Measurements from ENCODE around the gene GPRC5D. TPM values are rescaled to one million over a fixed set of nuclear protein-coding genes. Genes with fewer than 3 reads are reported as not detected.

Gene GPRC5D
- total and polyA plus RNA-seq, 3 donors from 2014 or later = 0.68 to 5.5 (median 4.0) TPM

DNA sequence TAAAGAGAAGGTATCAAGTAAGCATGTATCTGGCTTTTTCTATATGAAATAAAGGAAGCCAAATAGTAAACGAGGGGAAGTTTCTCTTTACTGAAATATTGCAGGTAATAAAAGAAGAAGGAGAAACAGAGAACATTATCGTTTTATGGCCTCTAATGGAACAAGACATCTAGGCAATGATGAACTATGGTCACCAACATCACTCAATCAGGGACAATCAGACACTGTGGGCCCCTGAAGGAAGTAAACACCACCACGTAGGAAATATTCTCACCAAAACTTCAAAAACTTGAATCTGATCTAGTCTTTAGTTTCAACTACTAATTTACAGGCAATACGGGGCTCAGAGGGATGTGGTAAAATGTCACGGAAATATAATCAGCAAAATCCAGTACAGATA, 32.2 kb upstream of the GPRC5D start:
- intact Hi-C loops (cut with DNase I; ENCODE audit: low total_unique reads) = loop anchor here (10.0 kb wide), 1 partner anchor 69 kb away; no protein-coding TSS in a partner anchor
- Histone ChIP-seq H3K4me3 (no peak overlapping the region), H3K9me3 (no peaks in the 10 kb centered on the region), H3K27ac (no peak overlapping the region), H3K27me3 (no peaks in the 10 kb centered on the region), H3K4me1 (no peaks in the 10 kb centered on the region), H3K36me3 (ENCODE audit: low read depth, missing control alignments) (no peaks in the 10 kb centered on the region)
- TF ChIP-seq, protein P1, sequence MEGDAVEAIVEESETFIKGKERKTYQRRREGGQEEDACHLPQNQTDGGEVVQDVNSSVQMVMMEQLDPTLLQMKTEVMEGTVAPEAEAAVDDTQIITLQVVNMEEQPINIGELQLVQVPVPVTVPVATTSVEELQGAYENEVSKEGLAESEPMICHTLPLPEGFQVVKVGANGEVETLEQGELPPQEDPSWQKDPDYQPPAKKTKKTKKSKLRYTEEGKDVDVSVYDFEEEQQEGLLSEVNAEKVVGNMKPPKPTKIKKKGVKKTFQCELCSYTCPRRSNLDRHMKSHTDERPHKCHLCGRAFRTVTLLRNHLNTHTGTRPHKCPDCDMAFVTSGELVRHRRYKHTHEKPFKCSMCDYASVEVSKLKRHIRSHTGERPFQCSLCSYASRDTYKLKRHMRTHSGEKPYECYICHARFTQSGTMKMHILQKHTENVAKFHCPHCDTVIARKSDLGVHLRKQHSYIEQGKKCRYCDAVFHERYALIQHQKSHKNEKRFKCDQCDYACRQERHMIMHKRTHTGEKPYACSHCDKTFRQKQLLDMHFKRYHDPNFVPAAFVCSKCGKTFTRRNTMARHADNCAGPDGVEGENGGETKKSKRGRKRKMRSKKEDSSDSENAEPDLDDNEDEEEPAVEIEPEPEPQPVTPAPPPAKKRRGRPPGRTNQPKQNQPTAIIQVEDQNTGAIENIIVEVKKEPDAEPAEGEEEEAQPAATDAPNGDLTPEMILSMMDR (IDR thresholded peaks at IDR 0.05) = no peak
- TF ChIP-seq POLR2A (IDR thresholded peaks at IDR 0.05) = no peak
- WGBS, 2 donors = 89 to 90% methylated on average over 5 of the region's 5 CpGs
- DNase-seq = no peak

DNA sequence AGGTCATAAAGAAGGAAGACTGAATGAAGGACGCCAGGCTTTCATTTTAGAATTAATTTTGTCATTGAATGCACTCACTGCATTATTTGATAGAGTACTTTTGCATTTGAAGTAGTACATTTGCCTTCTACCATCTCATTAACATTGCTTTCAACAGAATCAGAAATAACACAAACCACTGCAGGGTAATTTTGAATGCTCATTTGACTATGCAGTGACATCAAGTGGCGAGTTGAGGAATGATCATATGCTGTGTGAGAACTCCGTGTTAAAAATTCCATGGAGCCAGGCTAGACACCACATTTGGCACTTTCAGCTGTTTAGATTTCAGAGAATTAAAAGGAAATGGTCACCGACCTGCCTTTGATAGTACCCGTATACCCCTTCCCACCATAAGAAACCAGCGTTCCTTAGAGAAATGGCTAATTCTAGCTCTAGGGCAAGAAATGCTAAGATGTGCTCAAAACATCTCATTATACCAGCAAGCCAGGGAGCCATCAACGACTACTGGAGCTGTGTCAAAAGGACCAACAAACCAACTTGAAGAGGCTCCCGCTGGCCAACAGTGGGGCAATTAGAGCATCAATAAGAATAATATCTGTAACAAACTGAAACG, 31.6 kb upstream of the GPRC5D start:
- intact Hi-C loops (cut with DNase I; ENCODE audit: low total_unique reads) = loop anchor here (10.0 kb wide), 1 partner anchor 69 kb away; no protein-coding TSS in a partner anchor
- no peaks in the 10 kb centered on the region for H3K27me3 ChIP-seq
- no peak overlapping the region for H3K27ac ChIP-seq
- no peaks in the 10 kb centered on the region for H3K36me3 ChIP-seq (ENCODE audit: low read depth, missing control alignments)
- DNase-seq = peak; percentile 28
- TF ChIP-seq, protein P1 (IDR thresholded peaks at IDR 0.05) = peak; percentile 26 to 58 (median 38)
- no peak for TF ChIP-seq POLR2A (IDR thresholded peaks at IDR 0.05)
- no peaks in the 10 kb centered on the region for H3K4me1 ChIP-seq
- no peaks in the 10 kb centered on the region for H3K9me3 ChIP-seq
- WGBS, 2 donors = 73 to 80% methylated on average over 9 of the region's 9 CpGs
- no peak overlapping the region for H3K4me3 ChIP-seq

DNA sequence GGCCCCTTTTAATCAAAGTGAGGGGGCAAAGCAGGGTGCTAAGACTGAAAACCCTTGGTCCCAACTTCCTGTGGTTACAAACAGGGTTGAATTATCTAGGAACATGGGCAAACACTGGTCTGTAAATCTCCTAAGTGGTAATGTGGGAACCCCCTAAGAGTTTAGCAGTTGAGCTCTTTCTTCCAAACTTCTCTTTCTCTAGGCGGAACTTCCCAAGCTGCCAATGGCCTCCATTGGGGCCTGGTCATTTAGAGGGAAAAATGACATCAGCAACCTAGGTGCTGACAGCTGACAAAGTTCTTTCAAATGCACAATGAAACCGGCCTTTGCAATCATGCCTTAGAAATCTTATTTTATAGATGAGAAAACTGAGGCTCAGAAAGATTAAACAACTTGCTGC, 30.4 kb upstream of the GPRC5D start:
- Histone ChIP-seq H3K27me3 (no peaks in the 10 kb centered on the region), H3K36me3 (ENCODE audit: low read depth, missing control alignments) (no peaks in the 10 kb centered on the region), H3K9me3 (no peaks in the 10 kb centered on the region), H3K27ac (no peak overlapping the region), H3K4me1 (no peaks in the 10 kb centered on the region), H3K4me3 (no peak overlapping the region)
- 96 to 98% methylated on average over 2 of the region's 2 CpGs for WGBS, 2 donors
- no peak for TF ChIP-seq POLR2A (IDR thresholded peaks at IDR 0.05)
- TF ChIP-seq, protein P1 (IDR thresholded peaks at IDR 0.05) = no peak
- no peak for DNase-seq
- intact Hi-C loops (cut with DNase I; ENCODE audit: low total_unique reads) = loop anchor here (10.0 kb wide), 1 partner anchor 68 kb away; no protein-coding TSS in a partner anchor

DNA sequence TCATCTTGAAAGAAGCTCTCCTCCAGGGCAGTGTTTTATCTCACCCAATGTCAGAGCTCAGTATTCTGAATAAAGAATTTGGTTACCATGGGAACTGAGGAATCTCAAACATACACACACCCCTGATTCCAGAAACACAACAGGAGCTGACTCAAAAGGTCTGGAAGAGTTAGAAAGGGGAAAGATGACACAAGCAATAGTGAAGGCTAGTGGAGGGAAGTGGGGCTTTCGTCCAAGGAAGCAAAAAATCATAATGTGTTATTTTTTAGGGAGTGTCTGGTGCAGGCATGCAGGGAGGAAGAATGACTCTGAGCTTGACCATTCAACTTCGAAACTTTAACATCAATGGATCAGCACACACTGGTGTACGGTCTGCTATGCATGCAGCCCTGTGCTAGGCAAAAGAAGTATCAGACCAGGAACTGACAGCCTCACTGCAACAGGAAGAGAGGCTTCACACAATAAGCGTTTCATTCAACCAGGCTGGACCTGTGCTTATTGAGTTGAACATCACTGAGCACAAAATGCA, 27.8 kb upstream of the GPRC5D start:
- DNase-seq = no peak
- TF ChIP-seq, protein P1 (IDR thresholded peaks at IDR 0.05) = no peak
- no peak for TF ChIP-seq POLR2A (IDR thresholded peaks at IDR 0.05)
- intact Hi-C loops (cut with DNase I; ENCODE audit: low total_unique reads) = loop anchor here (10.0 kb wide), 1 partner anchor 65 kb away; no protein-coding TSS in a partner anchor
- no peaks in the 10 kb centered on the region for H3K9me3 ChIP-seq
- no peaks in the 10 kb centered on the region for H3K36me3 ChIP-seq (ENCODE audit: low read depth, missing control alignments)
- H3K27ac ChIP-seq = no peak overlapping the region
- 38 to 62% methylated on average over 4 of the region's 4 CpGs for WGBS, 2 donors
- no peaks in the 10 kb centered on the region for H3K27me3 ChIP-seq
- H3K4me1 ChIP-seq = no peaks in the 10 kb centered on the region
- no peak overlapping the region for H3K4me3 ChIP-seq

DNA sequence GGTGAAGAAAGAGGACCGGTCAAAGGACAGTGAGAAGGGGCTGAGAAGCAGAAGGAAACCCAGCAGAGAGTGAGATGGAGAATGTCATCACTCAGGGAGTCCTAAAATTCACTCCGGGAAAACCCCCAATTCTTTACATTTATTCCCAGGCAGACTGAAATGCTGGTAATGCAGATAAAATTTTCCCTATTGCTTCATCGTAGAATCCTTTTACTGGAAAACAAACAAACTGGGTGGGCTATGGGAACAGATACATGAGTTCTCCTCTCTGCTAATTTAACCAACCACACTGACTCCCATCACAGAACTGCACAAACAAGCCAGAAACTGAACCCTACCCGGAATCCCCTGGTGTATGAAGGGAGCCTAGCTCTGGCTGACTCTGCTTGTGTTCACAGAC, 27.2 kb upstream of the GPRC5D start:
- Histone ChIP-seq H3K27me3 (no peaks in the 10 kb centered on the region), H3K4me1 (no peaks in the 10 kb centered on the region), H3K9me3 (no peaks in the 10 kb centered on the region), H3K36me3 (ENCODE audit: low read depth, missing control alignments) (no peaks in the 10 kb centered on the region), H3K27ac (no peak overlapping the region), H3K4me3 (no peak overlapping the region)
- DNase-seq = no peak
- 69 to 75% methylated on average over 4 of the region's 4 CpGs for WGBS, 2 donors
- intact Hi-C loops (cut with DNase I; ENCODE audit: low total_unique reads) = no loop called here
- TF ChIP-seq POLR2A (IDR thresholded peaks at IDR 0.05) = no peak
- TF ChIP-seq, protein P1 (IDR thresholded peaks at IDR 0.05) = no peak

Measured in testis (tissue), 3 donors.